Cardiac septum (tissue), 1 donor: Measurements from ENCODE around the gene DCST1. TPM values are rescaled to one million over a fixed set of nuclear protein-coding genes. Genes with fewer than 3 reads are reported as not detected.

Experiments used
- DNase-seq: peaks from one replicate; pipeline ENCODE4 v3.0.0-alpha.2; 2020; ENCODE audit warnings: low spot score
- intact Hi-C: fragments of 100-400 bp; cut with DNase I; formaldehyde crosslinking; loops from one replicate; pipeline ENCODE4 v1.14.0; 2022
- total RNA-seq: library from RNA; stranded (reverse); fragmentation: NEBNext Ultra II Directional; extraction: Animal tissue kit (Norgen Biotek cat#: 25700); gene quantifications from one replicate; pipeline ENCODE4 v1.2.1, GENCODE V29; 2021
- donor health status: DM: no; HTN: no; CAD: no.

DCST1 gene
- total RNA-seq, 1 donor from 2014 or later, result not detected

DNA sequence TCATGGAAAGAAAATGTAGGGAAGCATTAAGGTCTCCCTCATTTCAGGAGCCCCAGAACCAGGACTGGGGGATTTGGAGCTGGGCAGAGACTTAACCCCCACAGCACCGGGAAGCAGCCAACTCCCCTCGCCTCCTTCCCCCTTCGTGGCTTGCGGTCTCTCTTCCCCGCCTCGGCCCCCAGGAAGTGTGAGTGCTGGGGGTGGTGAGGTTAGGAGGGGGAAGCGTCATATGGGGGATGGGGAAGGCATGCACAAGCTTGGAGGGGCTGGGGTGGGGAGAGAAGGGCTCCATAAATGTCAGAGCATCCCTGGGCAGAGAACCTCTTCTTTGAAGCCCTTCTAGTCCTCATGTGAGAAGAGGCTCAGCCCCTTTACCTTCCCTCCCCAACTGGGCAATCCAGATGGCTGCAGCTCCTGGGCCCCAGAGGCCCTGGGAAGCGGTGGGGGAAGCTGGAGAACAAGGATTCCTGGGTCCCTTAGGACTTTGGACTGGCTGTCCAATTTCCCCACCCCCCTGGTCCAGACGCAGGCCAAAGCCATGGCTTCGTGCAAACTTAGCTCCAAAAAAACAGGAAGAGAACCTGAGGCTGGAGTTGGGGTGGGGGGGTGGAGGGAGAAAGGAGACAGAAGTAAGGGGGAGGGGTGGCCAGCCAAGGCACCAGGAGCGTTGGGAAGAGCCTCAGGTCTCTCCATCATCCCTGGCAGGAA is 23.3 kb upstream of the DCST1 start:
- intact Hi-C loops, result no loop called here
- DNase-seq, result no peak

DNA sequence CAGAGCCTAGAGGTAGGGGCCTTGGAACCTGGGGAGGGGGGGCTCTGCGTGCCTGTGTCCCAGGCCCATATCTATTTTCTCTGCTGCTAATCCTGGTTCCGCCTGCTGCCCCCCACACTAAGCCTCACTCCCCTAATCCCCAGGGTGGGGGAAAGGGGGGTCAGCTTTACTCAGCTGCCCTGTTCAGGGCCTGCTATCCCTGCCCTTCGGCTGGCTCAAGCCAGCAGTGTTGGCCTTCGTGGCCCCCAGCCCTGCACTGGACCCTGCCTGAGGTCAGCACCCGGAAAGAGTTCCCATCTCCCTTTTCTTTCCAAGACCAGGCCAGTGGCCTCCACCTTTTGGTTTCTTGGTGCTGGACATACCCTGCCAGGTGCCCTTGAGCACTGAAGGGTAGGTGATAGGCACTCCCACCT is 22.6 kb upstream of the DCST1 start:
- no peak for DNase-seq
- intact Hi-C loops, result no loop called here

DNA sequence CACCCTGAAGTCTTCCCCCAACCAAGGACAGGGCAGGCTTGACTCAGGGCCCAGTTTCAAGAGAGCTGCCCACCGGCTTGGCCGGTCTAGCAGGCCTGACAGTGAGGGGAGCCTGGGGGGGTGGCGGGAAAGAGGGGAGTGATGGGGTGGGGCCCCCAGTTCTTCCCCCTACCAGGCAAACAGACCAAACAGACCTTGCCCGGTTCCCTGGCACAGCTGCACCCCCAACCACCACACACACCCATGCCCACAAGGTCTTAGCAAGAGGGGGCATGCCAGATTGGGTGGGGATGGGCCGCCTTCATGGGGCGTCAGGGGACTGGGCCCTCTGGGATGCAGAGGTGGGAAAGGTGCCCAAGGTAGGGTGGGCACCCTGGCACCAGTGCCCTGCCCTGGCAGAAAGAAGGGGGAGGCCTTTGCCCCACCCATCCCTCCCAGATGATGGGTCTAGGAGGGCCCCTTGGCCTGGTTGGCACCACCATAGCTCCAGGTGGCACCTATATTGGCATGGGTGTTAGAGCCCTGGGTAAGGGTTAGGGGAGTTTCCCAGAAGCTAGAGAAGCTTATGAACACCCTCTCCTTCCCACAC is 22.1 kb upstream of the DCST1 start:
- DNase-seq, result no peak
- intact Hi-C loops, result no loop called here

DNA sequence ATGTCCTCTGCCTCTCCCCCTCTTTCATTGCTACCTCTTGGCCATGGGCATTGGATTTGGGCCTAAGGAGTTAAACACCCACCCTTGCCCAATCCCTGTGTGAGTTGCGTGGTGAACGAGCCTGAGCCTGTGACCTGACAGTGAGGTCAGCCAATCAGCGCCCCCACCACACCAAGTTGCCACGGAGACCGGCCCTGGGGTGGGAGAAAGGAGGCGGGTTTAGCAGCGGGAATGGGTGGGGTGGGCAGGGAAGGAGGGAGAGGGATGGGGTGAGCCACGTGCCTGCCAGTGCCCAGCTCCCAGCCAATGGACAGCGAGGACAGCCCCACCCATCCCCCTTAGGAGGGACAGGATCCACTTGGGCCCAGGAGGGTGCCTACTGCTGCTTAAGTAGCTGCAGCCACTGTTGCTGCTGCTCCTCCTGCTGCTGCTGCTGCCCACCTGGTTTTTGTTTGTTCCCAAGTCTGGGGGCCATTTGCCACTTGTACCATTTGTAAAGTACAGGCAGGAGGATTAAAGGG is 21.5 kb upstream of the DCST1 start:
- DNase-seq, result no peak
- intact Hi-C loops, result no loop called here

DNA sequence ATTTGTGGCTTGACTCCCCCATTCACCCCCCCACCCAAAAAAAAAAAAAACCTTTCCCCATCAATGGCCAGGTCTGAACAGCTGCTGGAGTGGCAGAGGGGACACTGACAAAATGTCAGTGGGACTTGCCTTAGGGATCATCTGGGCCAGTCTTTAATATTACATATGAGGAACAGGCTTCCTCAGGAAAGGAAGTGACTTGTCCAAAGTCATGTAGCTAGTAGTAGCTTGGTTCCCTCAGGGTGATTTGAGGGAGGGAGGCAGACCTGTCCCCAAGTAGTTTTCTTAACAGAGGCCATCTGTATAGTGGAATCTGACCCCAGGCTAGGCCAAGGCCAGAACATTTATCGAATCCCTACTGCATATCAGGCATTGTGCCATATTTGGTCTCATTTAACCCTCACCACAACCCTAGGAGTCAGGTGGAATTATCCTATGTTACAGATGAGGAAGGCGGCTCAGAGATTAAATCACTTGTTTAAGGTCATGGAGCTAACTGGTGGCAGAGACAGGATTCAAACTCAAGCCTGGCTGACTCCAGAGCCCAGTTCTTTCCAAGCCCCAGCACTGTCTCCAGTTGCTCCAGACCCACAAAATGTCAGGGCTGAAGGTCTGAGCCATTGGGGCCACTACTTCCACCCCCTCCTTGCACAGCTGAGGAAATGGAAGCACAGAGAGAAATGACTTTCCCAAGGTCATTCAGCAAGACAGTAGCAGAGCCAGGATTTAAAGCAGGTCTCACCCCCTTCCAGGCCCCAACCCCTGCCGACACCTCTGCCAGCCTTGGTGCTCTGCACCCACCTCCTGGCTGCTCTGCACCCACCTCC is 20.6 kb upstream of the DCST1 start:
- DNase-seq, result no peak
- intact Hi-C loops, result no loop called here

DNA sequence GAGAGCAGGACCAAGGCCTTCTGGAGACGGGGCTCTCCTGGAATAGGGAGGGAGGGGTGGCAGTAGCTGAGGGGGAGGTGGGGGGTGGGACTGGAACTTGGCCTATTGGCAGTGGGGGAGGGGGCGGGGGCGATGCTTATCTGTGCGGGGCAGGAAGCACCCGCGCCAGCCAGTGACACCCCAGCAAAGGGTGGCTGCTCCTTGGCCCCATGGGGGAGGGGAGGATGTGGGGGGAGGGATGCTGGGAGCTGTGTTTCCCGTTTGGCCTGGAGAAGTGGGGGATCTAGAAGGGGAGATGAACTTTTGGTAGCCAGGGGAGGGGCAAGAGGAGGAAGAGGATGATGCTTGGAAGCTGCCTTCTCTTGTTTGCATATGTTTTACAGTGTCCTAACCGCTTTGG is 20.0 kb upstream of the DCST1 start:
- DNase-seq, result no peak
- intact Hi-C loops, result no loop called here

DNA sequence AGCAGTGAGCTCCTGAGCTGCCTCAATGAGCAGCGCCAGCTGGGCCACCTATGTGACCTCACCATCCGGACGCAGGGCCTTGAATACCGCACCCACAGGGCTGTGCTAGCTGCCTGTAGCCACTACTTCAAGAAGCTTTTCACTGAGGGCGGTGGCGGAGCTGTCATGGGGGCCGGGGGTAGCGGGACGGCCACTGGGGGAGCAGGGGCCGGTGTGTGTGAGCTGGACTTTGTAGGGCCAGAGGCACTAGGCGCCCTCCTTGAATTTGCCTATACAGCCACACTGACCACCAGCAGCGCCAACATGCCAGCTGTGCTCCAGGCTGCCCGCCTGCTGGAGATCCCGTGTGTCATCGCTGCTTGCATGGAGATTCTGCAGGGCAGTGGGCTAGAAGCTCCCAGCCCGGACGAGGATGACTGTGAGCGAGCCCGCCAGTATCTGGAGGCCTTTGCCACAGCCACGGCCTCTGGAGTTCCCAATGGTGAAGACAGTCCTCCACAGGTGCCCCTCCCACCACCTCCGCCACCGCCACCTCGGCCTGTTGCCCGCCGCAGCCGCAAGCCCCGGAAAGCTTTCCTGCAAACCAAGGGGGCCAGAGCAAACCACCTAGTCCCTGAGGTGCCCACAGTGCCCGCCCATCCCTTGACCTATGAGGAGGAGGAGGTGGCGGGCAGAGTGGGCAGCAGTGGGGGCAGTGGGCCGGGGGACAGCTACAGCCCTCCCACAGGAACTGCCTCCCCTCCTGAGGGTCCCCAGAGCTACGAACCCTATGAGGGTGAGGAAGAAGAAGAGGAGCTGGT is 18.7 kb upstream of the DCST1 start:
- no peak for DNase-seq
- intact Hi-C loops, result loop anchor here (5.0 kb wide), 1 partner anchor 47 kb away; the partner anchor contains the start of gene EFNA4

DNA sequence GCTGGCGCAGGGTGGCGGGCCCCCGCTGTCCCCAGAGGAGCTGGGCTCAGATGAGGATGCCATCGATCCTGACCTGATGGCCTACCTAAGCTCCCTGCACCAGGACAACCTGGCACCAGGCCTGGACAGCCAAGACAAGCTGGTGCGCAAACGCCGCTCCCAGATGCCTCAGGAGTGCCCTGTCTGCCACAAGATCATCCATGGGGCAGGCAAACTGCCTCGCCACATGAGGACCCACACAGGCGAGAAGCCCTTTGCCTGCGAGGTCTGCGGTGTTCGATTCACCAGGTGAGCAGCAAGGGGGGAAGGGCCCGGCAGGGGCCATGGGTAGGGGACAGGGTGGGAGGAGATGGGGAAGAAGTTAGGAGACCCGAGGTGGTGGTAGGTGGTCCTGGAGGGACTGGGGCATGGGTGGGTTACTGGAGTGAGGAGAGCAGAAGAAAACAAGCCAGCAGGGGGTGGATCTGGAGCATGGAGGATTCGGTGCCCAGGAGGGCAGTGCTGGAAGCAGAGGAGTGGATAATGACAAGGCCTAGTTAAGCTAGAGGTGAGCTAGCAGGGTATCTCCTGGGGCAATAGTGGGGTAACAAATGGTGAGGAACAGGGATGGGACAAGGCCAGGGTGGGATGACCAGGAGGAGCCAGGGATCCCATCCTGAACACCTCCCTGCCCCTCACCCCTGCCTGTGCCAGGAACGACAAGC is 17.9 kb upstream of the DCST1 start:
- intact Hi-C loops, result loop anchor here (2.0 to 5.0 kb wide), 3 partner anchors 15 to 47 kb away; partner anchors contain the start of gene EFNA4
- DNase-seq, result no peak

DNA sequence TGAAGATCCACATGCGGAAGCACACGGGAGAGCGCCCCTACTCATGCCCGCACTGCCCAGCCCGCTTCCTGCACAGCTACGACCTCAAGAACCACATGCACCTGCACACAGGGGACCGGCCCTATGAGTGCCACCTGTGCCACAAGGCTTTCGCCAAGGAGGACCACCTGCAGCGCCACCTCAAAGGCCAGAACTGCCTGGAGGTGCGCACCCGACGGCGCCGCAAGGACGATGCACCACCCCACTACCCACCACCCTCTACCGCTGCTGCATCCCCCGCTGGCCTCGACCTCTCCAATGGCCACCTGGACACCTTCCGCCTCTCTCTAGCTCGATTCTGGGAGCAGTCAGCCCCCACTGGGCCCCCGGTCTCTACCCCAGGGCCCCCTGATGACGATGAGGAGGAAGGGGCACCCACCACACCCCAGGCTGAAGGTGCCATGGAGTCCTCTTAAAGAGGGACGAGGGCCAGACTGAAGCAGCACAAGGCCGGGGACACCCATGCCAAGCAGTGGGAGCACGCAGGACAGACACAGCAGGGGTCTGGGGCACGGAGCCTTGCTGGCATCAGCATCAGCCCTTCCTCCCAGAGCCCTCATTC is 17.3 kb upstream of the DCST1 start:
- DNase-seq, result no peak
- intact Hi-C loops, result loop anchor here (2.0 to 5.0 kb wide), 3 partner anchors 16 to 46 kb away; partner anchors contain the start of gene EFNA4

DNA sequence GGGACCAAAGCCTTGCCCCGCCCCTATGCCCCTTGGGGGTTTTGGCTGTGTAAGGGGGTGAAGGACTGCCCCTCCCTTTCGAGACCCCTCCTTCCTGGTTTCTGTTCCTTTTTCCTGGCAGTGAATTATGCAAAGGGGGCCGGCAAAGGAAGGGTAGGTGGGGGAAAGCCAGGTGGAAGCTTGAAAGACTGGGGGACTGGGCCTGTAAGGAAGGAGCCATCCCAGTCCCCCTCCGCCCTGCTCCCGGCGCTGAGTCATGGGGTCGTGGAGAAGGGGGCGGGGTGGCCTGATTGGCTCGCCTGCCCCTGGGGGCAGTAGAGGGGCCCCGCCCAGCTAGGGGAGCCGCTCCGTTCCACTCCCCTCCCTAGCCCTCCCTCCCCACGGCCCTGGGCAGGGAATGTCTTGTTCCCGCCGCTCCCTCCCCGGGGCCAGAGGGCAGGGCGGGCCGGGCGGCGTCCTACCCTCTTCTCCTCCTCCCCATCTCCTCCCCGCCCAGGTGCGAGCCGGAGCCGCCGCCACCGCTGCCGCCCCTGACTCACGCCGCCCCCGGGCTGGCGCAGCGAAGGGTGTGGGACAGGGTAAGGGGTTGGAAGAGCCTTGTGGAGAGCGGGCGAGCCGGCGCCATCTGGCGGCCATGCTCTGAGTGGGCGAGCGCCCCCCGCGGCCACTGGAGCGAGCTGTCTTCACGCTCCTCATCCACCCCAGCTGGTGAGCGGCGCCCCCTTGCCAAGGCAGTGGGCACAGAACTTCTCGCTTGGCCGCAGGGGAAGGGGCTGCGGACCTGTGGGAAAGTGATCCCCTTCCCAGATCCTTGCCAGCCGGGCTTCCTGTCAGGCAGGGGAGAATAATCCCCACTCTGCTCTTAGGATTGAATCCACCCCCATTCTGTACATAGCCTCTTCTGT is 16.3 kb upstream of the DCST1 start:
- intact Hi-C loops, result loop anchor here (1.0 to 5.0 kb wide), 4 partner anchors 16 to 56 kb away; partner anchors contain the start of genes EFNA4 and PYGO2

DNA sequence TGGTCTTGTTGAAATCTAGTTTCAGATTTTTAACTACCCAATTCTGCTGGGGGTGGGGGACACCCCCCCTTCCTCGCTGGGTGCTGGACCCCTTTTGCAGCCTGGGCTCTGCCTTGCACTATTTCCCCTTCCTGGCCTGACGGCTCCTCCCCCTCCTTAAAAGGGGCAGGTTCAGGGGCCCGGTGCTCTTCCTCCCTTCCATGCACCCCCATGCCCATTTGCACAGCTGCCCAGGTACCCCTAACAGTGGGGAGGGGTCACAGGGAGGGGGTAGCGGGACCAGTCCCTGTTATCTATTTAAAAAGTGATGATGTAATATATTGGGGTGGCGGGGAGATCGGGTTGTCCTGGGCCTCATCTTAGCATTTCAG is 15.7 kb upstream of the DCST1 start:
- no peak for DNase-seq
- intact Hi-C loops, result loop anchor here (1.0 to 5.0 kb wide), 4 partner anchors 17 to 57 kb away; partner anchors contain the start of genes EFNA4 and PYGO2

More for the DNA sequence above, 16.3 kb upstream of the DCST1 start:
- DNase-seq, result peak; percentile 94

DNA sequence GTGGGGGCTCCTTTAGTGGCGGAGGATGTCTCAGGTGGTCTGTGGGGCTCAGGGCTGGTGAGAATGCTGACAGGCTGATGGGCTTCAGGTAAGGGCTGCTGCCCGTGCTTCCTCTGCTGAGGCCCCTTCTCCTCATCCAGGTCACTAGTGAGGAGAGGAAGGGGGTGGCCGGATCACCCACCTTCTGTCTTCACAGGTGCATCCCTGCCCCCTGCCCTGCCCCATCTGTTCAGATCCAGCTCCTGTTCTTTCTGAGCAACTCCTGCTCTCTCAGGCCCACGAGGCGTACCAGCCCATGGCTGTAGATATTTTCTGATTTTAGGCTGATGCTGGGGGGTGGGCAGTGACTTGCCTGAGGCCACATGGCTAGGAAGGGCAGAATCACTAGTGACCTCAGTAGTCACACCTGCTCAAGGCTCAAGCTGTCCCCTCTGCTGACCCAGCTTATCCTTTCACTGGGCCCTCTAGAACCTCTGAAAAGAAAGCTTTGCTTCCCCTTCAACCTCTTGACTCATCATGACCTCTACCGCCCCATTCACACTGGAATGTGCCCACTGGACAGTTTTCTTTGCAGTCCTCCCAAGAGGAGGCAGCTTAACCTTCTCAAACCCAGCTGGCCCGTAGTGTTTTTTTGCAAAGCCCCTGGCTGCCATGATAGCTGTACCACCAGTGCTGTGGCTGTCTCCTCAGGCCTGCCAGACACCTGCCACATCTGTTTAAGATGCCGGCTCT is 14.8 kb upstream of the DCST1 start:
- intact Hi-C loops, result loop anchor here (5.0 kb wide), 1 partner anchor 44 kb away; the partner anchor contains the start of gene EFNA4
- no peak for DNase-seq

DNA sequence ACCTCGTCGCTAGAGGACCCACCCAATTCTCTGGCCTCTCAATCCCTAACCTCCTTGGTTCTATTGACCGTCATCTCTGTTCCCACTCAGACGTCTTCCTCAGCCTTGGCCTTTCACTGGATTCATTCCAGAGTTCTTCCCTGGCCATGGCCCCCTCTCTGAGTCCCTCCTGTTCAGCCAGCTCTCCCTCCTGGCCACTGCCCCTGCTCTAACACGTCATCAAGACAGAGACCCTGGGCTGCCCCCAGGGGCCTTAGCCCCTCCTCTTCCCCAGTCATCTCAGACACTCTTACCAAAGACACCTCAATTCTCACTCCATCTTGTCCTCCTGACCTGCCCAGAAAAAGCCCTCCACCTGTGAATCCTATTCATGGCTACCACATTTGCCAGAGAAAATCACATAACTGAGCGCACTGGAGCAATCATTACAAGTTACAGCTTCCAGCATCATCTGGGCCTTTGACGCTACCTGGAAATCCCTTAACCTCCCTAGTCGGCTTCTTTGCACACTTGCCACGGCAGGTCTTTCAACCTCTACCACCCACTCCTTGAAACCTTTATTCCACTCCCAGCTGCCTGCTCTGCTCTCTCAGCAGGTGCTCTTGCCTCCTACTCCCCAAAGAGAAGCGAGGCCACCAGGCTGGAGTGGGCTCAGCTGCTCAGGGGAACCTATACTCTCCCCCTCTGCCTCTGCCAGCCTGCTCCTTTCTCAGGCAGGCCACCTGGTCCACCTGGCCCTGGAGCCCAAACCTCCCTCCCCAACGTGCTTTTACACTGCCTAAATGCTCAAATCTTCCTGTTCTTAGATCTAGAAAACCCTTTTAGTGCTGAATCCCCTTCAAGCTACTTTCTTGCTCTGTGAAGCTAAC is 14.0 kb upstream of the DCST1 start:
- intact Hi-C loops, result loop anchor here (5.0 kb wide), 1 partner anchor 43 kb away; the partner anchor contains the start of gene EFNA4
- no peak for DNase-seq

DNA sequence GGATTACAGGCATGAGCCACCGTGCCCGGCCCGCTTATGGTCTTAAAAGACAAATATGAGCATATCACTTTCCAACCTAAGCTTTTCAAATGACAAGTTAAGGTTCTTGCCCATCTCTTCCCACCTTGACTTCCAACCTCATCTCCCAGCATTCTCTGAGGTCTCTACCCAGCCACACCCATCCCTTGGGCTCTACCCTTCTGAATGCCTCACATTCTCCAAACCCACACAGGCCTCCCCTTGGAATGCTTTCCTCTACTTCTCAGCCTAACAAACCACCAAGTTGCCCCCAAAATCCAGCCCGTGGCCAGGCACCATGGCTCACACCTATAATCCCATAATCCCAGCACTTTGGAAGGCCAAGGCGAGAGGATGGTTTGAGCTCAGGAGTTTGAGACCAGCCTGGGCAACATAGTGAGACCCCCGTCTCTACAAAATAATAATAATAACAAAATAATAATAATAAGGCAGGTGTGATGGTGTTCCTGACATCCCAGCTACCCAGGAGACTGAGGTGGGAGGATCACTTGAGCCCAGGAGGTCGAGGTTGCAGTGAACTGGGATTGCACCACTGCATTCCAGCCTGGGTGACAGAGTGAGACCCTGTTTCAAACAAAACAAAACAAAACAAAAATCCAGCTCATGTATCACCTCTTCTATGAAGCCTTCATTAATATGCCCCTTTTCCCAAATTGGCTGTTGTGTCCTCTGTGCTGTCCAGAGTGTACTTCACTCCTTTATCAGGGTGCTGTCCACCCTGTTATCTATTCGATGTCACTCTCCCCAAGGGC is 11.3 kb upstream of the DCST1 start:
- no peak for DNase-seq
- intact Hi-C loops, result no loop called here

DNA sequence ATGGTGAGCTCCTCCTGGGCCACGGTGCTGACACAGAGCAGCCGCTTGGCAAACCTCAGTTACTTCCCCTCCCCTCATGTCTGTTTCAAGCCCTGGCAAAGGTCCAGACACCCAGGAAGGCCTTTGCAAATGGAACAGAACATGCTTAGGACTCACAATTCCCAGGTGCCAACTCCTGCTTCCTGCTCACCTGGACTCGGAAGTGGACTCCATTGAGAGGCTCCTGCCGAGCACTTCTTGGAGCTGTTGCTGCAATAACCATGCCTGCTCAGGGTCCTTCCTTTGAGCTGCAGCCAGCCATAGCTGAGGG is 10.7 kb upstream of the DCST1 start:
- intact Hi-C loops, result no loop called here
- DNase-seq, result no peak
